Measurements from ENCODE around the gene C1orf210.

DNA sequence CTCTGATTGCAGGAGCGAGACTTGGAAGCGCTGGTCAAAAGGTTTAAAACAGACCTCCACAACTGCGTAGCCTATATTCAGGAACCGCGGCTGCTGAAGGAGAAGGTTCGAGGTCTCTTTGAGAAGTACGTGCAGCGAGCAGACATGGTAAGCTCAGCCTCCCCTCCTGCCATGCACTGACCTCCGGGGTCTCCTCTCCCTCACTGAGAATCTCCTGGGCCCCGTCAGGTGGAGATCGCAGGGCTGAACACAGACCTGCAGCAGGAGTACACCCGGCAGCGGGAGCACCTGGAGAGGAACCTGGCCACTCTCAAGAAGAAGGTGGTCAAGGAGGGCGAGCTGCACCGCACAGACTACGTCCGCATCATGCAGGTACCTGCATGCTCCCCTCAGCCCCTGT is 51.1 kb downstream of the C1orf210 start:
- no peak for TF ChIP-seq GATA4 (IDR thresholded peaks at IDR 0.05; ENCODE audit: borderline replicate concordance, low read depth)
- TF ChIP-seq CTCF (CRISPR knock-in tag; IDR thresholded peaks at IDR 0.05): no peak
- TF ChIP-seq ZBTB43 (CRISPR knock-in tag; conservative IDR thresholded peaks at IDR 0.05): no peak
- no peak for TF ChIP-seq HNRNPLL (IDR thresholded peaks at IDR 0.05; ENCODE audit: low read depth, low read length, poor library complexity, severe bottlenecking)
- no peak for TF ChIP-seq ZNF101 (CRISPR knock-in tag; IDR thresholded peaks at IDR 0.05; ENCODE audit: borderline replicate concordance, low read depth)
- TF ChIP-seq ZNF234 (CRISPR knock-in tag; conservative IDR thresholded peaks at IDR 0.05): no peak
- TF ChIP-seq HNRNPK (IDR thresholded peaks at IDR 0.05; ENCODE audit: low read depth, low read length, poor library complexity, severe bottlenecking): no peak
- no peak for TF ChIP-seq USF2 (IDR thresholded peaks at IDR 0.05; ENCODE audit: low read depth, low read length)
- no peak for TF ChIP-seq USF2 (CRISPR knock-in tag; IDR thresholded peaks at IDR 0.05; ENCODE audit: borderline replicate concordance)
- TF ChIP-seq ARNT (IDR thresholded peaks at IDR 0.05): no peak
- no peak for TF ChIP-seq SMC3 (IDR thresholded peaks at IDR 0.05; ENCODE audit: low read length)
- TF ChIP-seq, protein P1, sequence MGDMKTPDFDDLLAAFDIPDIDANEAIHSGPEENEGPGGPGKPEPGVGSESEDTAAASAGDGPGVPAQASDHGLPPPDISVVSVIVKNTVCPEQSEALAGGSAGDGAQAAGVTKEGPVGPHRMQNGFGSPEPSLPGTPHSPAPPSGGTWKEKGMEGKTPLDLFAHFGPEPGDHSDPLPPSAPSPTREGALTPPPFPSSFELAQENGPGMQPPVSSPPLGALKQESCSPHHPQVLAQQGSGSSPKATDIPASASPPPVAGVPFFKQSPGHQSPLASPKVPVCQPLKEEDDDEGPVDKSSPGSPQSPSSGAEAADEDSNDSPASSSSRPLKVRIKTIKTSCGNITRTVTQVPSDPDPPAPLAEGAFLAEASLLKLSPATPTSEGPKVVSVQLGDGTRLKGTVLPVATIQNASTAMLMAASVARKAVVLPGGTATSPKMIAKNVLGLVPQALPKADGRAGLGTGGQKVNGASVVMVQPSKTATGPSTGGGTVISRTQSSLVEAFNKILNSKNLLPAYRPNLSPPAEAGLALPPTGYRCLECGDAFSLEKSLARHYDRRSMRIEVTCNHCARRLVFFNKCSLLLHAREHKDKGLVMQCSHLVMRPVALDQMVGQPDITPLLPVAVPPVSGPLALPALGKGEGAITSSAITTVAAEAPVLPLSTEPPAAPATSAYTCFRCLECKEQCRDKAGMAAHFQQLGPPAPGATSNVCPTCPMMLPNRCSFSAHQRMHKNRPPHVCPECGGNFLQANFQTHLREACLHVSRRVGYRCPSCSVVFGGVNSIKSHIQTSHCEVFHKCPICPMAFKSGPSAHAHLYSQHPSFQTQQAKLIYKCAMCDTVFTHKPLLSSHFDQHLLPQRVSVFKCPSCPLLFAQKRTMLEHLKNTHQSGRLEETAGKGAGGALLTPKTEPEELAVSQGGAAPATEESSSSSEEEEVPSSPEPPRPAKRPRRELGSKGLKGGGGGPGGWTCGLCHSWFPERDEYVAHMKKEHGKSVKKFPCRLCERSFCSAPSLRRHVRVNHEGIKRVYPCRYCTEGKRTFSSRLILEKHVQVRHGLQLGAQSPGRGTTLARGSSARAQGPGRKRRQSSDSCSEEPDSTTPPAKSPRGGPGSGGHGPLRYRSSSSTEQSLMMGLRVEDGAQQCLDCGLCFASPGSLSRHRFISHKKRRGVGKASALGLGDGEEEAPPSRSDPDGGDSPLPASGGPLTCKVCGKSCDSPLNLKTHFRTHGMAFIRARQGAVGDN (CRISPR knock-in tag; IDR thresholded peaks at IDR 0.05): no peak
- no peak for TF ChIP-seq HNRNPH1 (optimal IDR thresholded peaks at IDR 0.05; ENCODE audit: low read depth, low read length)
- no peak for TF ChIP-seq ZNF446 (CRISPR knock-in tag; IDR thresholded peaks at IDR 0.05)
- TF ChIP-seq HIVEP1 (CRISPR knock-in tag; IDR thresholded peaks at IDR 0.05): no peak
